Colonic mucosa (tissue), 4 donors: Measurements from ENCODE around the gene ERO1B. TPM values are rescaled to one million over a fixed set of nuclear protein-coding genes. Genes with fewer than 3 reads are reported as not detected.

Experiments
- DNase-seq: peaks from one replicate; pipeline ENCODE4 v3.0.0-alpha.2; 2020
- H3K27ac ChIP-seq: fragments of 200-600 bp; one replicate; pipeline ENCODE4 v1.8.0; 2021
- H3K27me3 ChIP-seq: fragments of 200-600 bp; one replicate; pipeline ENCODE4 v1.8.0; 2021
- H3K36me3 ChIP-seq: fragments of 200-600 bp; one replicate; pipeline ENCODE4 v1.8.0; 2021
- H3K4me1 ChIP-seq: fragments of 200-600 bp; one replicate; pipeline ENCODE4 v1.8.0; 2021; ENCODE audit warnings: mild to moderate bottlenecking
- H3K4me3 ChIP-seq: fragments of 200-600 bp; one replicate; pipeline ENCODE4 v1.8.0; 2021
- H3K9ac ChIP-seq, 2 donors: one replicate each; pipeline ENCODE4 v1.7.0; 2013; ENCODE audit warnings: control low read depth in 2 of 2, low read depth in 2 of 2, low read length in 2 of 2
- H3K9me3 ChIP-seq: fragments of 200-600 bp; one replicate; pipeline ENCODE4 v1.8.0; 2021
- intact Hi-C: fragments of 100-400 bp; cut with DNase I; formaldehyde crosslinking; loops from one replicate; pipeline ENCODE4 v1.14.1; 2022
- total RNA-seq, 2 donors: library from RNA; stranded (reverse); fragmentation: NEBNext Ultra II Directional in 1 of 2; extraction: Animal tissue kit (Norgen Biotek cat#: 25700) in 1 of 2; gene quantifications; one replicate each; pipeline ENCODE4 v1.2.1, GENCODE V29; 2021
- TF ChIP-seq, protein P1 (sequence below): fragments of 200-600 bp; IDR thresholded peaks from one replicate; pipeline ENCODE4 v1.8.0; 2022; ENCODE audit warnings: antibody characterized with exemption, mild to moderate bottlenecking
- donor health status: healthy.
- donor health status: DM: no; HTN: no; CAD: no.
- donor health status: DM: no; HTN: no; CAD: no.

Gene ERO1B
- total RNA-seq, 2 donors from 2014 or later = 2.3 to 2.7 TPM

DNA sequence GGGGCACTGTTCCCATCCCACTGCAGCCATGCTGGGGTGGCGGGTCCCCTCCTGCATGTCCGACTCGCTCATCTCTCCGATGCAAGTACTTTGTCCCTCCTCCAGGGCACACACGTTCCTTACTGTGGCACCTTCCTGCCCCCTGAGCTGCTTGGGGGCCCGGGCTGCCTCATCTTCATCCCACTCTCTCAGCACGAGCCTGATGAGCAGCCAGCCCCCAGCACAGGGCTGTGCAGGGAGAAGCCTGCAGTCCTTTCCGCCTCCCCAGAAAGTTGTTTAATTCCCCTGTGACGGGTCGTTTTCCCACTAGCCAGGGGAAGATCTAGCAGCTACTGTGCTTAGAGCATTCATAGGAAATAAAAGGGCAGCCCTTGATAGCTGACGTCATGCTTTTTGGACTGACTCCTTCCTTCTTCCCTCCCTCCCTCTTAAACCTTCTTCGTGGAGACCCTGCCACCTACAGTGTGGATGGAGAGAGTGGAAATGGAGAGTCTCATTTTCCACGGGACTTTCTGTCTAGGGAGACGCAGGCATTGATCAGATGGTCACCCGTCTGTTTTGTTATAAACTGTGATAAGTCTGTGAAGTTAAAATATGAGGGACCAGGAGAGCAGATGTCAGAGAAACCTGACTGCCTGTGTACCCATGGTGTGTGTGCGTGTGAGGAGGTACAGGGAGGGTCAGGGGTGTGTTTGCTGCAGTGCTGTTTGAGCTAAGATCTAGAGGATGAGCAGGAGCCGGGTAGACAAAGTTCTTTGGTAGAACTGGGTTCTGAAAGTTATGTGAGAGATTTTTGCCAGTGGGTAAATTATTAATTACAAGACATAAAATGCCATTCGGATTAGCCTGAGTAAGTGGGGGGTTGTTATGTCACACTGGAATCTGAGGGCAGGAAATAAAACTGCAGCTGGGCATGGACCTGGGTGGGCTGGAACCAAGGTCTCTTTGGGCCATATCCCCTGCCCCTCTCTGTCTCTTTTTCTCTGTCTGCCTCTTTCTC, 105.1 kb downstream of the ERO1B start:
- no peak for DNase-seq
- TF ChIP-seq, protein P1, sequence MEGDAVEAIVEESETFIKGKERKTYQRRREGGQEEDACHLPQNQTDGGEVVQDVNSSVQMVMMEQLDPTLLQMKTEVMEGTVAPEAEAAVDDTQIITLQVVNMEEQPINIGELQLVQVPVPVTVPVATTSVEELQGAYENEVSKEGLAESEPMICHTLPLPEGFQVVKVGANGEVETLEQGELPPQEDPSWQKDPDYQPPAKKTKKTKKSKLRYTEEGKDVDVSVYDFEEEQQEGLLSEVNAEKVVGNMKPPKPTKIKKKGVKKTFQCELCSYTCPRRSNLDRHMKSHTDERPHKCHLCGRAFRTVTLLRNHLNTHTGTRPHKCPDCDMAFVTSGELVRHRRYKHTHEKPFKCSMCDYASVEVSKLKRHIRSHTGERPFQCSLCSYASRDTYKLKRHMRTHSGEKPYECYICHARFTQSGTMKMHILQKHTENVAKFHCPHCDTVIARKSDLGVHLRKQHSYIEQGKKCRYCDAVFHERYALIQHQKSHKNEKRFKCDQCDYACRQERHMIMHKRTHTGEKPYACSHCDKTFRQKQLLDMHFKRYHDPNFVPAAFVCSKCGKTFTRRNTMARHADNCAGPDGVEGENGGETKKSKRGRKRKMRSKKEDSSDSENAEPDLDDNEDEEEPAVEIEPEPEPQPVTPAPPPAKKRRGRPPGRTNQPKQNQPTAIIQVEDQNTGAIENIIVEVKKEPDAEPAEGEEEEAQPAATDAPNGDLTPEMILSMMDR = no peak
- H3K27ac ChIP-seq = no peak overlapping the region

DNA sequence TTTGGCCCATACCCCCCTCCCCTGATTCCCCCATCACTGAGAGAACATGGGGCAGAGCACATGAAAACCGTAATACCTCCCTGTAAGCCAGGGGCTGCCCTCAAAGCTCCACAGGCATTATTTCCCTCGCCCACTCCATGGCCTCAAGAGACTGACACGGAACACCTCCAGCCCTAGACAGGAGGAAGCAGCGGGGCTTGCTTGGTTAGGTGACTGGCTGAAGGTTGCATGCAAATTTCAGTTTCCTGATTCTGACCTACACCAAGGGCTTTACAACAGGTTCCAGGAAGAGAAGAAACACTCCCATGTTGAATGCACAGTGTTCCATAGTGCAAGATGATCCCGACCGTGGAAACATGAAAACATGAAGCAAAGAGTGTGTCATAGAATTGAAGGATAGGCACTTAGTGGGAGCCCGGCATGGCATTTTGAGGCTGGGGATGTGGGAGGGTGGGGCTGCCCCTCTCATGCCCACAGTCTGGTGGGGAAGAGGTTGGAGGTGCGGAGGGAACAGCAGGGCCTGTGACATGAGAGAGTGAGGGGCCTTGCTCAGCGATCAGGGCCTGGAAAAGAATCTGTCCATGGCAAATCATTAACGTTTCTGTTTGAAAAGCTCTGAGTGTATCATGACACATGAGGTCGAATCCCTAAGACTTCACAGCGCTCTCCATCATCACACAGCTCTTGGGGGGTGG, 106.0 kb downstream of the ERO1B start:
- Histone ChIP-seq H3K27me3 (no peaks in the 10 kb centered on the region), H3K9me3 (no peaks in the 10 kb centered on the region), H3K36me3 (no peaks in the 10 kb centered on the region), H3K4me3 (no peak overlapping the region), H3K9ac (no peak overlapping the region), H3K4me1 (no peaks in the 10 kb centered on the region), H3K27ac (no peak overlapping the region)
- no peak for DNase-seq
- TF ChIP-seq, protein P1 = no peak
- intact Hi-C loops = no loop called here

More for the DNA sequence above, 105.1 kb downstream of the ERO1B start:
- intact Hi-C loops = no loop called here
- Histone ChIP-seq H3K4me1 (no peaks in the 10 kb centered on the region), H3K9ac (no peak overlapping the region), H3K4me3 (no peak overlapping the region), H3K27me3 (no peaks in the 10 kb centered on the region), H3K36me3 (no peaks in the 10 kb centered on the region), H3K9me3 (no peaks in the 10 kb centered on the region)

DNA sequence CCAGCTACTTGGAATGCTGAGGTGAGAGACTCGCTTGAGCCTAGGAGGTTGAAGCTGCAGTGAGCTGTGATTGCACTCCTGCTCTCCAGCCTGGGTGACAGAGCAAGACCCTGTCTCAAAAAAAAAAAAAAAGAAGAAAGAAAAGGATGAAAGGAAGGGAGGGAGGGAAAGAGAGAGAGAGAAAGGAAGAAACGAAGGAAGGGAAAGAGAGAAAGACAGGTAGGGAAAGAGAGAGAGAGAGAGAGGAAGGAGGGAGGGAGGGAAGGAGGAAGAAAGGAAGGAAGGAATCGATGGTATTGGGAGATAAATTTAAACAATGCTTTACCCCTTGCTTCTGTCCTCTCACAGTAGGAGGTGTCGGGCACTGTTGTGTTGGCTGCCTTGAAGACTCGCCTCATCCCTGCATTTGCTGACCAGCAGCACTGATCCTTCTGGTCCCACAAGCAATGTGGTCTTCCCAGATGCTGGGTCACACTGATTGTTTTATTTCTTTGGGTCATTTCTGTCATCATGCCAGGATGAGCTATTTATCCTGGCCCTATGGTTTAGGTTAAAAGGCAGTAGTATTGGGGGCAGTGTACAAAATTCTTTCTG, 108.5 kb downstream of the ERO1B start:
- TF ChIP-seq, protein P1 = no peak
- intact Hi-C loops = loop anchor here (5.0 kb wide), 1 partner anchor 61 kb away; no protein-coding TSS in a partner anchor
- no peak overlapping the region for H3K4me3 ChIP-seq
- no peaks in the 10 kb centered on the region for H3K9me3 ChIP-seq
- H3K27me3 ChIP-seq = no peaks in the 10 kb centered on the region
- H3K4me1 ChIP-seq = no peaks in the 10 kb centered on the region
- H3K27ac ChIP-seq = no peak overlapping the region
- no peak for DNase-seq
- no peak overlapping the region for H3K9ac ChIP-seq
- H3K36me3 ChIP-seq = no peaks in the 10 kb centered on the region

DNA sequence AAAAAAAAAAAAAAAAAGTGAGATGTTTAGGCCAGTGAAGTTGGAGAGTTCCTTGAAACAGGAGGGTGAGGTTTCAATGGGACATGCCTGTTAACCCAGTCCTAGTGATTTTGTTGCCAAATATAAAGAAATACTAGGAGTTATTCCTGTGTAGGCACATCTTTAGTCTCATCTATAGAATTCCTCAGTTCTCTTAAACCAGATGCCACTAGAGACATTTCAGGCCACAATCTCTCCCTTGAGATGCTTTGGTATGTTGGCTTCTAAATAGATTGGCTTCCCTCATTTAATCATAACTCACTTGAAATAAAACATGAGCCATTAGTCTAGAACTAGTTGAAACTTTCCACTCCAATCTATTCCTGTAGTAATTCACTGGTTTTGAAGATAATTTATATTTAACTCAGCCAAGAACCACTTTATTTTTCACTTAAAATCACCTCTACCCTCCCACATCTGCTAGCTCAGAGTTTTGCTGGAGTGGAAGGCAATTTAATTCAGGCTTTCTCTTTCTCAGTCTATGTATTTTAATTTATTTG, 109.6 kb downstream of the ERO1B start:
- intact Hi-C loops = loop anchor here (5.0 kb wide), 1 partner anchor 60 kb away; no protein-coding TSS in a partner anchor

More for the DNA sequence above, 109.6 kb downstream of the ERO1B start:
- TF ChIP-seq, protein P1 = no peak
- Histone ChIP-seq H3K9ac (no peak overlapping the region), H3K27me3 (no peaks in the 10 kb centered on the region), H3K9me3 (no peaks in the 10 kb centered on the region), H3K4me1 (no peaks in the 10 kb centered on the region), H3K4me3 (no peak overlapping the region), H3K27ac (no peak overlapping the region), H3K36me3 (no peaks in the 10 kb centered on the region)
- no peak for DNase-seq
